OCI-LY3 (cell line): ENCODE measurements around the gene SLC22A5.
A peak's percentile ranks its signal among the peaks of the same experiment; 100 is the strongest.

ENCODE experiments used
- CTCF ChIP-seq: fragments of 200-600, 300-600 bp; sonication (generic); IDR thresholded peaks from 2 replicates; pipeline ENCODE4 v1.5.1; 2014; ENCODE audit warnings: antibody characterized with exemption, low read length, low read depth
- EZH2phosphoT487 ChIP-seq: fragments of 200-600 bp; shearing (Covaris generic); IDR thresholded peaks from 2 replicates; pipeline ENCODE4 v1.6.1; 2018; ENCODE audit warnings: antibody characterized with exemption, mixed run types, low read depth

DNA sequence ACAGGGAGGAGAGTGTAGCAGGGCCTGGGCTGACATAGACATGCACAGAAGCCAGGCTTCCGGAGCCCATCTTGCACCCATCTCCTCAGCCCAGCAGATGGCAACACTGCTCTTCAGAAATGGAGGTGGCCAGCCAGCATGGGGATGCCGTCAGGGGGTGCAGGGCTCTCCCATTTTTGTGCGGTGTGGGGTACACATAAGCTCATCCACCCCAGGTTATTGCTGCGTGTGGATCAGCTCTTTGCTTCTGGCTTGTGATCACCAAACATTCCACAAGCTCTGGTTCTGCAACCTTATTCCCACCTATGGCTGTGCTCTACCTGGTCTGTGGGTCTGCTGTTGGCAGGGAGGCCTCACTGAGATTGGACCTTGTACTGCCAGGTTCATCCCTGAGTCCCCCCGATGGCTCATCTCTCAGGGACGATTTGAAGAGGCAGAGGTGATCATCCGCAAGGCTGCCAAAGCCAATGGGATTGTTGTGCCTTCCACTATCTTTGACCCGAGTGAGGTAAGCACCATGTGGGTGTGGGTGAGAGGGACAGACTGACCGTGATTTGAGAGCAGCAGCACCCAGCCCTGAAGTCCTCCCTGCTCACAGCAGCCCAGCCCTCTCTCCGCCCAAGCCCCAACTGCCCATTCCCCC lies 17.3 kb downstream of the SLC22A5 start:
- TF ChIP-seq CTCF, result peak; percentile 81
- no peak for TF ChIP-seq EZH2phosphoT487
